ENCODE data around the gene EVA1A. TPM values are rescaled to one million over a fixed set of nuclear protein-coding genes. Genes with fewer than 3 reads are reported as not detected.

EVA1A gene
- total RNA-seq, 2 donors from 2014 or later = 1.2 to 1.8 TPM

DNA sequence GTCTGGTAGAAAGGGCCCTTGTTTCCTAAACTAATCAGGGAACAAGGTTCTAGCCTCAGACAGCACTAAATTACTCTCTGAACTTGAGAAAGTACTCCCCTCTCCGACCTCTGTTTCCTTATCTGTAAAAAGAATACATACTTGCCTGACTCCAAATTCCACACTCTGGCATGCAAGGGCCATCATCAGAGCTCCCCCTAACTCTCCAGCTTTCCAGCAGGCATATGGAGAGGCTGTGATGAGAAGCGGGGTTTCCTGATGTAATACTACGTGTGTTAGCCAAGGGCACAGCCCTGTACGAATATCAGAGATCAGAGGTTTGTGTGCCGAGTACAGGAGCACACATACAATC, 1.8 kb upstream of the EVA1A start:
- Histone ChIP-seq H3K27ac (ENCODE audit: low read depth, low read length) (no peak overlapping the region), H3K36me3 (ENCODE audit: control insufficient read depth, insufficient read depth, low read length) (no peaks in the 10 kb centered on the region), H3K9ac (ENCODE audit: extremely low read depth, low read length, poor library complexity, severe bottlenecking) (no peak overlapping the region), H3K4me3 (ENCODE audit: low read length) (no peak overlapping the region), H3K9me3 (ENCODE audit: control insufficient read depth, low read length) (no peaks in the 10 kb centered on the region), H3K27me3 (ENCODE audit: control insufficient read depth, insufficient read depth, low read length, poor library complexity, severe bottlenecking) (peaks cover 68% of the 10 kb centered on the region), H3K4me1 (ENCODE audit: control insufficient read depth, insufficient read depth, low read length) (no peaks in the 10 kb centered on the region)
- Mint-ChIP-seq H3K4me1 (peaks cover 15% of the 10 kb centered on the region), H3K9me3 (no peaks in the 10 kb centered on the region), H3K4me3 (no peak overlapping the region), H3K27me3 (ENCODE audit: insufficient read depth) (peaks cover 50% of the 10 kb centered on the region), H3K27ac (no peak overlapping the region), H3K36me3 (ENCODE audit: low read depth) (no peaks in the 10 kb centered on the region)
- no peak for DNase-seq
- TF ChIP-seq, protein P1, sequence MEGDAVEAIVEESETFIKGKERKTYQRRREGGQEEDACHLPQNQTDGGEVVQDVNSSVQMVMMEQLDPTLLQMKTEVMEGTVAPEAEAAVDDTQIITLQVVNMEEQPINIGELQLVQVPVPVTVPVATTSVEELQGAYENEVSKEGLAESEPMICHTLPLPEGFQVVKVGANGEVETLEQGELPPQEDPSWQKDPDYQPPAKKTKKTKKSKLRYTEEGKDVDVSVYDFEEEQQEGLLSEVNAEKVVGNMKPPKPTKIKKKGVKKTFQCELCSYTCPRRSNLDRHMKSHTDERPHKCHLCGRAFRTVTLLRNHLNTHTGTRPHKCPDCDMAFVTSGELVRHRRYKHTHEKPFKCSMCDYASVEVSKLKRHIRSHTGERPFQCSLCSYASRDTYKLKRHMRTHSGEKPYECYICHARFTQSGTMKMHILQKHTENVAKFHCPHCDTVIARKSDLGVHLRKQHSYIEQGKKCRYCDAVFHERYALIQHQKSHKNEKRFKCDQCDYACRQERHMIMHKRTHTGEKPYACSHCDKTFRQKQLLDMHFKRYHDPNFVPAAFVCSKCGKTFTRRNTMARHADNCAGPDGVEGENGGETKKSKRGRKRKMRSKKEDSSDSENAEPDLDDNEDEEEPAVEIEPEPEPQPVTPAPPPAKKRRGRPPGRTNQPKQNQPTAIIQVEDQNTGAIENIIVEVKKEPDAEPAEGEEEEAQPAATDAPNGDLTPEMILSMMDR (conservative IDR thresholded peaks at IDR 0.05) = no peak
- WGBS, 2 experiments (ENCODE audit: insufficient coverage in 1 of 2, insufficient read length in 1 of 2) = 94 to 98% methylated on average over 4 to 5 of the region's 5 CpGs

DNA sequence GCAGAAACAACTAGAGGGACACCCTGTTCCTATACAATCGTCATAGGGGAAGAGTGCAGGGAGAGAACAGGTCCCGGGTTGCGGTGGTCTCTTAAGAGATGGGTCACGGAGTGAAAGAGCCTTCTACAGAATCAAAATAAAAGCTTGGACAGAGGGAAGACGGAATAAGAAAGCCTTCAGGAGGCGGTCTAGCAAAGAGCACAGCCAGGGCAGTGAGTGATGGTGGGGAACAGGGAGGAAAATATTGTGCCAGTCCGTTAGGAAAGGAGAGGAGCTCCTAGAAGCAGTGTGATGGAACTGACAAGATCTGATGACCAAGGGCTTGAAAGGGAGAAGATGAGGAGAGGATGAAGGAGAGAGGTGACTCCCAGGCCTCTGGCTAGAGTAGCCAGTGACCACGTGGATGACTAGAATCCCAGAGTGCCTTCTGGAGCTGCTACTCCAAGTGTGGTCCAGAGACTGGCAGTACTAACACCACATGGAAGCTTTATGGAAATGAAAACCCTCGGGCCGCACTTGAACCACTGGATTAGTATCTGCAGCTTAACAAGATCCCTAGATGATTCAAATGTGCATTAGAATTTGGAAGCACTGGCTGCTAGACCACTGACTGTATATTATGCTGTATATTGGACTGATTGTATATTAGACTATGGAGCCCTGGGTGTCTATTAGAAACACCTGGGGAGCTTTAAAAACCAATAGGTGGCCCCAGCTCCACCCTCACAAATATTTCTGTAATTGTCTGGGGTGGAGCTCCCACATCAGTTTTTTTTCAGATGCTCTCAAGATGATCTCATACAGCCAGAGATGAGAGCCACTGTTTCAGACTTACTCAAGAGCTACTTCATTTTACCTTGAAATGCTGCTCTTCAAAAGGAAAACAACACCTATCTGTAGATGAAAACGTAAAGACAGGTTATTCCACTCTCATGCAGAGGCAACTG, 1.1 kb upstream of the EVA1A start:
- no peaks in the 10 kb centered on the region for H3K4me1 ChIP-seq (ENCODE audit: control insufficient read depth, insufficient read depth, low read length)
- peaks cover 72% of the 10 kb centered on the region for H3K27me3 ChIP-seq (ENCODE audit: control insufficient read depth, insufficient read depth, low read length, poor library complexity, severe bottlenecking)
- no peak overlapping the region for H3K4me3 ChIP-seq (ENCODE audit: low read length)
- Mint-ChIP-seq H3K27me3 (ENCODE audit: insufficient read depth) (peaks cover 51% of the 10 kb centered on the region), H3K4me1 (peaks cover 15% of the 10 kb centered on the region), H3K27ac (no peak overlapping the region), H3K9me3 (no peaks in the 10 kb centered on the region), H3K36me3 (ENCODE audit: low read depth) (no peaks in the 10 kb centered on the region), H3K4me3 (peak overlapping the region; percentile 77)
- H3K36me3 ChIP-seq (ENCODE audit: control insufficient read depth, insufficient read depth, low read length) = no peaks in the 10 kb centered on the region
- TF ChIP-seq, protein P1 (conservative IDR thresholded peaks at IDR 0.05) = no peak
- no peak overlapping the region for H3K27ac ChIP-seq (ENCODE audit: low read depth, low read length)
- WGBS, 2 experiments (ENCODE audit: insufficient coverage in 1 of 2, insufficient read length in 1 of 2) = 81 to 85% methylated on average over 11 of the region's 11 CpGs
- no peak overlapping the region for H3K9ac ChIP-seq (ENCODE audit: extremely low read depth, low read length, poor library complexity, severe bottlenecking)
- no peak for DNase-seq
- no peaks in the 10 kb centered on the region for H3K9me3 ChIP-seq (ENCODE audit: control insufficient read depth, low read length)

DNA sequence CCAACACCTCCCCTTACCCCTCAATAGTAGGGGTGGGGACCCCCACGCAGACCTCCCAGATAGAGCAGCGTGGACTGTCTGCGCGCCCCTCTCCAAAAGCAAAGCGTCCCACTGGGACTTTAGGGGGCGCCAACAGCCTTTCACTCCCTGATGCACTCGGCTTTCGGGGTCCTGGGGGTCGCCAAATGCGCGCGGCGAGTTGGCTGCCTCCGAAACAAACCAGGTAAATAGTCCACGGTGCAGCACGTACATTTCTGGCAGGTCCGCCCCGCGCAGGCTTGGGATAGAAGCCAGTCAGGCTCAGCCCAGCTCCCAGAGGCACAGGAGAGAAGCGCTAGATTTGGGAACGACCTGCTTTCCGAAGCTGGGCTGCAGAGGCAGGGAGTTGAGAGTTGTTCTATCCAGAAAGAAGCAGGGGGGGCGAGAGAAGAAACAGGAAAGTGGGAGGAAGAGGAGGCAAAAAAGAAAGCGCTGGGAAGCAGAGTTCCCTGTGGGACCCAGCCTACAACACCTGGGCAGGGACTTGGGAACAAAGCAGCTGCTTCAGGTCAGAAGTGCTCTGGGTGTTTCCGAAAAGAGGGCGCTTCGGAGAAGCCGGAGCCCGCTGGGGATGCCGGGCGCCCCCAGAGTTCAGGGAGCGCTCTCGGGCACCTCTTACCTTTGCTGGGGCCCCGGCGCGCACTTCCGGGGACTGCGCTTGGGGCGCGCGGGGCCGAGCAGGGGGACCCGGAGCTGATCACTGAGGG, 544 bp downstream of the EVA1A start:
- Histone ChIP-seq H3K36me3 (ENCODE audit: control insufficient read depth, insufficient read depth, low read length) (no peaks in the 10 kb centered on the region), H3K4me3 (ENCODE audit: low read length) (peak overlapping the region; percentile 82), H3K9ac (ENCODE audit: extremely low read depth, low read length, poor library complexity, severe bottlenecking) (no peak overlapping the region), H3K27ac (ENCODE audit: low read depth, low read length) (no peak overlapping the region), H3K27me3 (ENCODE audit: control insufficient read depth, insufficient read depth, low read length, poor library complexity, severe bottlenecking) (peaks cover 77% of the 10 kb centered on the region), H3K4me1 (ENCODE audit: control insufficient read depth, insufficient read depth, low read length) (no peaks in the 10 kb centered on the region), H3K9me3 (ENCODE audit: control insufficient read depth, low read length) (no peaks in the 10 kb centered on the region)
- peak; percentile 85 for DNase-seq
- Mint-ChIP-seq H3K27me3 (ENCODE audit: insufficient read depth) (peaks cover 51% of the 10 kb centered on the region), H3K4me3 (peak overlapping the region; percentile 77), H3K27ac (peak overlapping the region; percentile 29), H3K36me3 (ENCODE audit: low read depth) (no peaks in the 10 kb centered on the region), H3K4me1 (peaks cover 21% of the 10 kb centered on the region), H3K9me3 (no peaks in the 10 kb centered on the region)
- TF ChIP-seq, protein P1 (conservative IDR thresholded peaks at IDR 0.05) = peak; percentile 63
- WGBS, 2 experiments (ENCODE audit: insufficient coverage in 1 of 2, insufficient read length in 1 of 2) = 0 to 3% methylated on average over 33 to 43 of the region's 43 CpGs
